HG03097 (cell line): ENCODE data around the gene UNC13A.
"Not testable (repeated sequence)": the region's sequence is repeated elsewhere in the genome, so short reads cannot be mapped to it uniquely, and the experiment has no call there.

Experiments used
- ATAC-seq: cut with Tn5 transposase; IDR thresholded peaks from one replicate; pipeline ENCODE4 v1.9.1; 2021; ENCODE audit not compliant: unreplicated experiment, low FRiP score

UNC13A gene

DNA sequence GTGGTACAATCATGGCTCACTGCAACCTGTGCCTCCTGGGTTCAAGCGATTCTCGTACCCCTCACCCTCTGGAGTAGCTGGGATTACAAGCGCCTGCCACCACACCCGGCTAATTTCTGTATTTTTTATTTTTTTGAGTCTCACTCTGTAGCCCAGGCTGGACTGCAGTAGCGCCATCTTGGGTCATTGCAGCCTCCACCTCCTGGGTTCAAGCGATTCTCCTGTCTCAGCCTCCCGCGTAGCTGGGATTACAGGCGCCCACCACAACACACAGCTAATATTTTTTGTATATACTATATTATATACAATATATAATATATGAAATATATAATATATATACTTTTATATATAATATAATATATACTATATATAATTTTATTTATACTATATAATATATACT, 80.2 kb downstream of the UNC13A start:
- ATAC-seq: no peak

DNA sequence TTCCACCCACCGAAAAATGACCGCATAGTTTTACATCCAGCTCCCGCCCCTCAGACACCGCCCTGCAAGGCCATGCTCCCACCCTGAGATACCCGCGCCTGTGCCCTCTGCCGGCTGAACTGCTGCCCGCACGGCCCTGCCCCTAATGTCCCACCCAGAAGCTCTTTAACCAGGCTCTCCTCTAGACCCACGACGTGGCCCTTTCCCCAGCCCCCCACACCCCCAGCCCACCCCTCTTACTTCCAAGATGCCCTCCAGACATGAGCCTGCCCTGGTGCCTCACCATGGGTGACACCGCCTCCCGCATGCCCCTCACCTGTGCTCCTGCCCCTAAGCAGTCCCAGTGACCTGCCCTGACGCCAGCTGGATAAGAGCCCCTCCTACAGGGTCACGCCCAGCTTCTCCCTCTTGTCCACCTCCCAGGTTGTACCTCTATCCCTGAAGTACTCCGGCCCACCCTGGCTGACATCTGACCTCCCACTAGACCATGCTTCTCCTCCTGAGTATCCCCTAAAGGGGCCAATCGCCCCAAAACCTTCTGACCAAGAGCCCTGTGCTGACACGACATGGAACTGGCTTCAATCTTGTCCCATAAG, 81.5 kb downstream of the UNC13A start:
- ATAC-seq: no peak

DNA sequence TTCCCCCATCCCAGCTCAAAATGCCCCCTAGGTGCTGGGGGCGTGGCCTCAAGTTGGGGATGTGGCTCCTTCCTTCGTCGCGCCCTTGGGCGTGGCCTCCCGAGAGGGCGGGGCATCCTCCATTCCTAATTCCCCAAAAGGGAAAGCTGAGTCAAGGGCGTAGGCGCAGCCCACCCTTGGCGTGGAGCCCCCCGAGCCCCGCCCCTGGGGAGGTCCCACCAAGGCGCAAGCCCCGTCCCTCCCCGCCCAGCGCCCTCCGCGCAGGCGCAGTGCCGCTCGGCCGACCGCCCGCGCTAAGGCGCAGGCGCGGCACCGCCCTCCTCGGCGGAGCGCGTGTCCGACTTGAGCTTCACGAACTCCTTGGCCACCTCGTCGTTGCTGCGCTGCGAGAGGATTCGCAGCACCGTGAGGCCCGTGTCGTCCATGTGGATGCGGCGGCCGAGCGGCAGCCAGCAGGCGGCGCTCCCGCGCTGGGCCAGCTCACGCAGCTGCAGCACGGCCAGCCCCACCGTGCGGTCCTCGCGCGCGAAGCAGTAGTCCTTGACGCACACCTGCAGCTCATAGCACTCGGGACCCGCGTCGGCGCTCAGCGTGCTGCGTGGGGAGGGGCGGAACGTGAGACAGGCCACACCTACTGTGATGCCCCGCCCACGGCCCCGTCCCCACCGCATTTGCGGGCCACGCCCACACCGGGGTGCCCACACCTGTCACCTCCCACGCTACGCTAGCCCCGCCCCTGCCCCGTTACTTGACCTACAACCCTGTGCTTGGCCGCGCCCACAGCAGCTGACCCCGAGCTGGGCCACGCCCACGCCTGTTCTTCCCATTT, 82.2 kb downstream of the UNC13A start:
- peak; percentile 55 for ATAC-seq

DNA sequence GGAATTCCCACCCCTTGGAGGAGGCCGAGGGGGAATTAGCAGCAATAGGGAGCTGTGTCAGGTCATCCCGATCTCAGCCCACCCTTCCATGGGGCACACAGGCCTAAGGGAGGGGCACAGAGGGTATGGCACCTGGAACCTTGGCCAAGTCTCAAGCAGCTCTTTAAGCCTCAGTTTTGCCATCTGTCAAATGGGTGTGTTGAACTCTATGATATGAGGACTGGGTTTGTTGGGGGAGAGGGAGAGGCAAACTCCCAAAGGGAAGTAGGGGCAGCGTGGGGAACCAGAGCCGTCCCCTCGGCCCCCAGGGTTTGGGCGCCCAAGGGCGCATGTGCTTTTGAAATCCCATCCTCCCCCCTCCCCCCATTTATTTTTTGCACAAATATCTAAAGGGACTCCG, 83.0 kb downstream of the UNC13A start:
- ATAC-seq: no peak

DNA sequence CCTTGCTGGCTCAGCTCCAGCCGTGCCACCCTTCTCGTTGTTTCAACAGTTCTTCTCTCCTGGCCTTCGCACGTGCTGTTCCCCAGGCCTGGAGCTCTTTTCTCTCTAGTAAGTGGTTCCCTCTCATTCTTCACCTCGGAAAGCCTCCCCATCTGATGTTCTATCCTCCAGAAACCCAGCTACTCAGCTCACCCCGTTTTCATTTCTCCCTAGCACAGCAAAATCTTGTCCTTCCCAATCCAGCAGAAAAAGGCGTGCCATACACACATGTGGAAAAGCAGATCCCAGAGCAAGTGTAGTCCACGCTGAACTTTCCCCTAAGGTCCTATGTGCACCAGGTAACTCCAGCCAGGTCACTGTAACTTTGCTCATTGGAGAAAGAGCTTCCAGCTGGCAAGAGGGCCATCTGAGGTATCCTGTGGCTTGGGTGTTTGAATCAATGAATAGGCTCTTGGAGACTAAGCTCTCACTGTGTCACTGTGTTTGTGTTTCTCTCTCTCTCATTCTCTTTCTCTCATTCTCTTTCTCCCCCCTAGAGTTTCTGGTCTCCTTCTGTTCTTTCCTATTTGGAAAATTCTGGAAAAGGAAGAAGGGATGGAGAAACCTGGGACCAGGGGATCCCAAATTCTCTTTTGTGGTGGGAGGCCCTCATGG, 83.7 kb downstream of the UNC13A start:
- no peak for ATAC-seq

DNA sequence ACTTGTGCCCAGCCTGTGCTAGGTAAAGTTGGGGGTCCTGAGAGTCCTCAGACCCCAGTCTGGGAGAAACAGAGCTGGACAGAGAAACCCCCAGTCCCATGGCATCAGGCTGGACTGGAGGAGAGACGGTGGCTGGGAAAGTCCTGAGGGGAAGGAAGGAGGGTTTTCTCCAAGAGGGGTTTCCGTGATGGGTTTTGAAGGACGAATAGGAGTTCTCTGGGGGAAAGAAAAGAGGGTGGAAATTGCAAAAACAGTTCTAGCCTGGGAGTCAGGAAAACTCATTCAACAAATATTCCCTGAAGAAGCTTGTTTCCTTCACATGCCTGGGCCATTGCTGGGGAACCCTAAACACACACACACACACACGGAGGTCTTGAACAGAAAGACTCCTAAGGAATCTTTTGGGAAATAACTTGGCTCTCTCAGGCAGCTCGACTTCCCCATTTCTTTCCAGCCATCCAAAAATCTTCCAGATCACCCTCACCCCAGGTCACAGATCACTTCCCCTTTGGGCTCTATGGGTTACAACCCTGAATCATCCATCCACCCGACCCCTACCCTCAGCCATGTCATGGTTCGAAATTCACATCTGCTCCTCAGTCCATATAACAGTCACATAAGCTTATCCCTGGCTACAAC, 85.2 kb downstream of the UNC13A start:
- no peak for ATAC-seq

DNA sequence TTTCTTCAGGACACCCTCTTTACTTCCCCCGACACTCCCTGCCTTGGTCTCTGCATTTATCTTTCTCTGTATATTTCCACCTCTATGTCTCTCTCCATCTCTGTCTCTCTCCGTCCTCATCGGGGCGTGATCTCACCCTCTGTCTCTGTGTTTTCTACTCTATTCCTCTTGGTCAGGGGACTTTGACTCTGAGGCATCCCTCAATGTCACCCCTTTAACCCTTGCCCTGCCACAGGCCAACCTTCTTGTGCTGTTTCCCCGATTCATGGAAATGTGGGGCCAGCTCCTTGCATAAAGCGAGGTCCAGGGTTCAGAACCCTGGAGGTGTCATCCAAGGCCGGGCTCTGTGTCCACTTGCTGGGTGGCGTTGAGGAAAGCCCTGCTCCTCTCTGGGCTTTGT, 85.9 kb downstream of the UNC13A start:
- ATAC-seq: no peak

DNA sequence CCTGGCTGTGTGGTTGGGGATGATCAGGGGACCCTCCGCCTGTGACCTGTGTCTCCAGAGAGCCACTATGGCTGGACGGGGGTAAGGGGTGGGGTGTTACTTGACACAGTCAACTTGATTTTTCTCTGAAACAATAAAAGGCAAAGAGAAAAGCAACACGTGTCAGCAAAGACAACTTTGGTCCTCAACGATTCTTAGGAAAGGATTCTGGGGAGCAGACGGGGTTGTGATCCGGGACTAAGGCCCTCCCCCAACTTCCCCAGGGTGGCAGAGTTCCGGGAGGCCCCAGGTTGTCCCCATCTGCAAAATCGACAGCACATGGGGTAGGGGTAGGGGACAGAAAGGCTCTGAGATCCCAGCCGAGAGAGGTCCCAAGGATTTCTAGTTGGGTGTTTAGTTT, 86.5 kb downstream of the UNC13A start:
- ATAC-seq: no peak

DNA sequence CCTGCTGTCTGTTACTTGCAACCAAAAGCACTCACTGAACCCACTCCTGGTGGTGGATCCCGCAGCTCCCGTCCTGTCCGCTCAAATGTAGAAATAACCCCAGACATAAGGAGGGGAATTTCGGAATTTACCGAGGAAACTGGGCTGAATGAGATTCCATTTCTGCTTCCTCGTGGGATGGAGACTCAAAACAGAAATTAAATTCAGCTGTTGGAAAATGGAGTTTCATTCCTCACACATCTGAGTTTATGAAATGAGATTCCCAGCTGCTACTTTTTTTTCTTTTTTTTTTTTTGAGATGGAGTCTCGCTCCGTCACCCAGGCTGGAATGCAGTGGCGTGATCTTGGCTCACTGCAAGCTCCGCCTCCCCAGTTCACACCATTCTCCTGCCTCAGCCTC, 88.4 kb downstream of the UNC13A start:
- ATAC-seq: no peak

DNA sequence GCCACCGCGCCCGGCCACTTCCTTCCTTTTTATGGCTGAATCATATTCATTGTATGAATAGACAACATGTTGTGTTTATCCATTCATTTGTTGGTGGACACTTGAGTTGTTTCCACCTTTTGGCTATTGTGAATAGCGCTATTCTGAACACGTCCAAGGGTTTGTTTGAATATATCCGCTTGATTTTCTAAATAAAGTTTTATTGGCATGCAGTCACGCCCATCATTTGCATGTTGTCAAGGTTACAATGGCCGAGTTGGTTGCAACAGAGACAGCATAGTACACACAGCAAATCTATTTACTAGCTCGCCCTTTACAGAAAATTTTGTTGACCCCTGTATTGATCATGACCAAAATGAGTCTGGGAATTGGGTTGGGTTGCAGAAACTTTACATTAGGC, 89.2 kb downstream of the UNC13A start:
- ATAC-seq: no peak

DNA sequence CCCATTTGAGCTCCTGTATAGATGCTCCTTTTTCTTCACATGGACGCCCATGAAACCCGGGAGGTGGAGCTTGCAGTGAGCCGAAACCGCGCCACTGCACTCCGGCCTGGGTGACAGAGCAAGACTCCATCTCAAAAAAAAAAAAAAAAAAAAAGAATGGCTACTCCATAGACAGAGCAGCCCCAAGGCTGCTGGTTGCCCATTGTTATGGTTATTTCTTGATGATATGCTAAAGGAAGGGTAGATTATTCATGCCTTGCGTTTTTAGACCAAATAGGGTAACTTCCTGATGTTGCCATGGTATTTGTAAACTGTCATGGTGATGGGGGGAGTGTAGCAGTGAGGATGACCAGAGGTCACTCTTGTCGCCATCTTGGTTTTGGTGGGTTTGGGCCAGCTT, 90.1 kb downstream of the UNC13A start:
- ATAC-seq: not testable (repeated sequence)

DNA sequence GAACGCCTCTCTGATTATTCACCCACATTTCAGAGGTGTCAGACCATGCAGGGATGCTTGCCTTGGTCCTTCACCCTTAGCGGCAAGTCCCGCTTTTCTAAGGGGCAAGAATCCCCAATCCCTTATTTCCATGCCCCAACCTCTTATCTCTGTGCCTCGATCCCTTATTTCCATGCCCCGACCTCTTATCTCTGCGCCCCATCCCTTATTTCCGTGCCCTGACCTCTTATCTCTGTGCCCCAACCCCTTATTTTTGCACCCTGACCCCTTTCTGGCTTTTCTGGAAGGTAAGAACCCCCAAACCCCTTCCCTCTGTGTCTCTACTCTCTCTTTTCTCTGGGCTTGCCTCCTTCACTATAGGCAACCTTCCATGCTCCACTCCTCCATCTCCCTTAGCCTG, 93.9 kb downstream of the UNC13A start:
- not testable (repeated sequence) for ATAC-seq

DNA sequence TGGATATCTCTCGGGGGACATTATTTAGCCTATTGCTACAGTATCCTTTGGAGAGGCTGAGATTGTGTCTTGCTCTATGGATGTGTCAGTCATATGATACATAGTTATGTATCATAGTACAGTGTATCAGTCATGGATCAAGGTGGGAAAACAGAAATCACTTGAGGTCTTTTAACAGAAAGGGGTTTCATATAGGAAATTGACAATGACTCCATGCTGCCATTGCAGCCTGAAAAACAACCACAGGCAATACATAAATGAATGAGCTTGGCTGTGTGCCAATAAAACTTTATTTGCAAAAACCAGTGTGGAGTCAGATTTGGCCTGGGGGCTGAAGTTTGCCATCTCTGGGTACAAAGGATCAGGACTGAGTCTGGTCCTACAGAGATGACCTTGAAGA, 97.3 kb downstream of the UNC13A start:
- ATAC-seq: no peak

DNA sequence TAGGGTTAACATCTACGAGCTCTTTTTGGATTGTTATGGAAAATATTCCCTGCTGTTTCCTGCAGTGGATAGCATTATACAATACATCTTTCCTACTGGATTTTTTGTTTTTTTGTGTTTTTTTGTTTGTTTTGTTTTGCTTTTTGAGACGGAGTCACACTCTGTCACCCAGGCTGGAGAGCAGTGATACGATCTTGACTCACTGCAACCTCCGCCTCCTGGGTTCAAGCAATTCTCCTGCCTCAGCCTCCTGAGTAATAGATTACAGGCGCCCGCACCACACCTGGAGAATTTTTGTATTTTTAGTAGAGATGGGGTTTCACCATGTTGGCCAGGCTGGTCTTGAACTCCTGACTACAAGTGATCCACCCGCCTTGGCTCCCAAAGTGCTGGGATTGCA, 102.8 kb downstream of the UNC13A start:
- ATAC-seq: not testable (repeated sequence)

DNA sequence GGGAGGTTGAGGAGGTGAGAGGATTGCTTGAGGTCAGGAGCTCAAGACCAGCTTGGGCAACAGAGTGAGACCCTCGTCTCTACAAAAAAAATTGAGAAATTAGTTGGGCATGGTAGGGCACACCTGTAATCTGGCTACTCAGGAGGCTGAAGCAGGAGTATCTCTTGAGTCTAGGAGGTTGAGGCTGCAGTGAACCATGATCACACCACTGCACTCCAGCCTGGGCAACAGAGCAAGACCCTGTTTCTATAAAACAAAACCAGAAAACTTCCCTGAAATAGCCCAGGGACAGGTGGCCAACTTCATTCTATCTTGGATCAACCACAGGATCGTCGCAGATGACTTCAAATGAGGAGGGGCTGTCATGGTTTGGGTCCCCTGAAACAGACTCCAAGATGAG, 104.0 kb downstream of the UNC13A start:
- ATAC-seq: no peak

DNA sequence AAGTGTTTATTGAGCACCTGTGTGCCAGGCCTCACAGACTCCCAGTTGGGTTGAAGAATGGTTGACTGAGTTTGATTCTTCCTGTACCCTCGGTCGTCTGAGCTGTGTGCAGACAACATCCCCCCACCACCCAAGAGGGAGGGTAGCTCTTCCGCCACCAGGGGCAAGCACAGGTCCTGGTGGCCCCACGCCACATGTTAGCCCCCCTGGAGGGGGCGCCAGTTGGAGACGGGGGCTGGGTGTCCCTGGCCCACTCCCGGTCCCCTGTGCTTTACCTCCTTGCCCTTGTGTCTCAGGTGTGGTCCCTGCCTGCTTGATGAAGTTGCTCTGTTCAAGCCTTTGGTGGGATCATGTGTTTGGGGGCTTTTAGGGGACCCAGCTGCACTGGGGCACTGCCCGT, 105.5 kb downstream of the UNC13A start:
- no peak for ATAC-seq

DNA sequence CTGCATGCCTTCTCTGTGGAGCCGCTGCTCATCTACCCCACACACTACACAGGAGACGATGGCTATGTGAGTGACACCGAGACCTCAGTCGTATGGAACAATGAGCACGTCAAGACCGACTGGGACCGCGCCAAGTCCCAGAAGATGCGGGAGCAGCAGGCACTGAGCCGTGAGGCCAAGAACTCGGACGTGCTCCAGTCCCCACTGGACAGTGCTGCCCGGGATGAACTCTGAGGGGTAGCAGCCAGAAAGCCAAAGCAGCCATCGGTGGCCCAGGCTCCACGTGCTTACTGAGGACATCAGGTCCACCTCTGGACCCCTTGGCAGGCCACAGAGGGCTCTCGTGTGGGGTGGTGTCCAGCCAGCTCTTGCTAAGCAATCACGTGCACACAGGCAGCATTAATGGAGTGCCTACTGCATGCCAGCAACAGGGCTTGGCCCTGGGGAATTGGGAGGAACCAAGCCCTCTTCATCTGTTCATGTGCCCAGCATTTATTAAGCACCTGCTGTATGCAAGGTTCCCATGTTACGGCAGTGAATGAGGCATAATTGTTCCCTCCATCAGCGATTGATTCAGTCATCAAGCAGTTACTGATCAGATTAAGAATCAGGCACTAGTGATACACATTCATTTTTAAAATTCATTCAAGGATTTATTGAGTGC, 106.8 kb downstream of the UNC13A start:
- no peak for ATAC-seq

DNA sequence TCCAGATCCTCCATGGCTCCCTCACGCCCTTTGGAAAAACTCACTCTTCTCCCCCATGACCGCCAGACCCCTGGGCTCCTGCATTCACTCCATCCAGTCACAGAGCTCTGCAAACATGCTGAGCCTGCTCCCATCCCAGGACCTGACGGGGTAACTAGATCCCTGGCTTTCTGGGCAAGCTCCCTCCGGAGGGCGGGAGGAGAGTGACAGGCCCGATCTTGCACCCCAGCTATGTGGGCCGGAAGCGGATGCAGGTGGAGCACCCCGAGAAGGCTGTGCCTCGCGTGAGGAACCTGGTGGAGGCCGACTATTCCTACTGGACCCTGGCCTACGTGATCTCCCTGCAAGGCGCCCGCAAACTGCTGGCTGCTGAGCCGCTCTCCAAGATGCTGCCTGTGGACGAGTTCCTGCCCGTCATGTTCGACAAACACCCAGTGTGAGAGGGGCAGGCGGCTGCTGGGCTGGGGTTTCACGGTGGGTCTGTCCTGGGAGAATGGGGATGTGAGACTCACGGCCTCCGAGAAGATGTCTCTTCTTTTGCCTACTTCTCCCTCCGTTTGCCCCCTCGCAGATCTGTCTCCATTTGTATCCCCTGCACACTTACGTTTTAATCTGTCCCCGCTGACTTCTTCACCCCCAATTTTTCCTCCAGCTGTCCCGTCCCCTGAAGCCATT, 107.5 kb downstream of the UNC13A start:
- no peak for ATAC-seq

DNA sequence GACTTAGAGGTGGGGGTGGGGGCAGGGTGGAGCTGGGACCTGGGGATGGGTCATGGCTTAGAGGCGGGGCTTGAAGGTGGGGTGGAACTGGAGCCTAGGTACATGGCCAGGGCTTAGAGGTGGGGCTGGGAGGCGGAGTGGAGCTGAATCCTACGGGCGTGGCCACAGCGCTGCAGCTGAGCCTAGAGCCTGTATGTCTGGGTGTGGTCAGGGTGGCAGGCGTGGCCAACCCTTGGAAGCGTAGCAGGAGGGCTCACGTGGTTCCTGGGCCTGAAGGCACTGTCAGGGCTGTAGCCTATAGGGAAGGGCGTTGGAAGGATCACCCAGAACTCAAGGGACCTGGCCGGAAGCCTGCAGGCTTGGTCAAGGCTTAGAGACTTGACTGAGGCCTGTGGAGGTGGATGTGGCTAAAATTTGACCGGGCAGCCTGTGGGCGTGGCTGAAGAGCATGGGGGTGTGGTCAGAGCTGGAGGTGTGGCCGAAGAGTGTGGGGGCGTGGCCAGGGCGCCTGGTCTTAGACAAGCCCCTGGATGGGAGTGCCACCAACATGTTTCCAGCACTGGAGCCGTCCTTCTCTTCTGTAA, 108.4 kb downstream of the UNC13A start:
- no peak for ATAC-seq
